ENCODE data around the gene DEFB116. TPM values are rescaled to one million over a fixed set of nuclear protein-coding genes. Genes with fewer than 3 reads are reported as not detected.
"Not testable (repeated sequence)": the region's sequence is repeated elsewhere in the genome, so short reads cannot be mapped to it uniquely, and the experiment has no call there.

The DEFB116 gene
- total RNA-seq, result not detected in 2 replicates

- intact Hi-C loops (cut with micrococcal nuclease), result no loop called here
- Mint-ChIP-seq H3K27ac (no peak within 1 kb of the TSS), H3K27me3 (ENCODE audit: insufficient read depth) (no peaks in the 10 kb centered on the region), H3K4me3 (no peak within 1 kb of the TSS), H3K4me1 (ENCODE audit: low read depth) (no peaks in the 10 kb centered on the region), H3K36me3 (ENCODE audit: low read depth) (no peaks in the 10 kb centered on the region), H3K9me3 (peaks cover 4% of the 10 kb centered on the region)
- DNase-seq (ENCODE audit: low spot score), result no peak
Measured at GRCh38 chr20:31308535-31309162, at the start of gene DEFB116. Gene DEFB116, minus strand, starts transcription at chr20:31308585. Its CDS starts 0 bp downstream, at chr20:31308585.

GRCh38 chr20:31355981-31356380 is 47.6 kb upstream of the DEFB116 start:
- H3K4me1 Mint-ChIP-seq (ENCODE audit: low read depth), result no peaks in the 10 kb centered on the region
- H3K9me3 Mint-ChIP-seq, result no peaks in the 10 kb centered on the region
- no peak overlapping the region for H3K4me3 Mint-ChIP-seq
- no peak for DNase-seq (ENCODE audit: low spot score)
- no peak overlapping the region for H3K27ac Mint-ChIP-seq
- intact Hi-C loops (cut with micrococcal nuclease), result no loop called here
- H3K27me3 Mint-ChIP-seq (ENCODE audit: insufficient read depth), result no peaks in the 10 kb centered on the region
- H3K36me3 Mint-ChIP-seq (ENCODE audit: low read depth), result no peaks in the 10 kb centered on the region

- DNase-seq (ENCODE audit: low spot score), result no peak
- Mint-ChIP-seq H3K27ac (no peak overlapping the region), H3K4me1 (ENCODE audit: low read depth) (no peaks in the 10 kb centered on the region), H3K36me3 (ENCODE audit: low read depth) (no peaks in the 10 kb centered on the region), H3K27me3 (ENCODE audit: insufficient read depth) (no peaks in the 10 kb centered on the region), H3K9me3 (no peaks in the 10 kb centered on the region), H3K4me3 (no peak overlapping the region)
- intact Hi-C loops (cut with micrococcal nuclease), result no loop called here
Measured at GRCh38 chr20:31341470-31341869, 33.1 kb upstream of the DEFB116 start.

GRCh38 chr20:31330893-31331292 is 22.5 kb upstream of the DEFB116 start:
- Mint-ChIP-seq H3K9me3 (peaks cover 11% of the 10 kb centered on the region), H3K4me1 (ENCODE audit: low read depth) (no peaks in the 10 kb centered on the region), H3K27ac (no peak overlapping the region), H3K4me3 (no peak overlapping the region), H3K27me3 (ENCODE audit: insufficient read depth) (no peaks in the 10 kb centered on the region), H3K36me3 (ENCODE audit: low read depth) (no peaks in the 10 kb centered on the region)
- intact Hi-C loops (cut with micrococcal nuclease), result no loop called here
- no peak for DNase-seq (ENCODE audit: low spot score)

GRCh38 chr20:31322504-31322903 is 14.1 kb upstream of the DEFB116 start:
- intact Hi-C loops (cut with micrococcal nuclease), result no loop called here
- no peak for DNase-seq (ENCODE audit: low spot score)

GRCh38 chr20:31284964-31285363 is 23.4 kb downstream of the DEFB116 start:
- H3K27me3 Mint-ChIP-seq (ENCODE audit: insufficient read depth); DNase-seq (ENCODE audit: low spot score); H3K4me3 Mint-ChIP-seq; H3K27ac Mint-ChIP-seq; H3K36me3 Mint-ChIP-seq (ENCODE audit: low read depth); H3K4me1 Mint-ChIP-seq (ENCODE audit: low read depth); intact Hi-C loops (cut with micrococcal nuclease): not testable (repeated sequence)
- H3K9me3 Mint-ChIP-seq, result peaks cover 48% of the 10 kb centered on the region

More at GRCh38 chr20:31322504-31322903, 14.1 kb upstream of the DEFB116 start:
- Mint-ChIP-seq H3K27me3 (ENCODE audit: insufficient read depth) (no peaks in the 10 kb centered on the region), H3K27ac (no peak overlapping the region), H3K4me1 (ENCODE audit: low read depth) (no peaks in the 10 kb centered on the region), H3K9me3 (peaks cover 11% of the 10 kb centered on the region), H3K4me3 (no peak overlapping the region), H3K36me3 (ENCODE audit: low read depth) (no peaks in the 10 kb centered on the region)

GRCh38 chr20:31278178-31278577 is 30.2 kb downstream of the DEFB116 start:
- Mint-ChIP-seq H3K36me3 (ENCODE audit: low read depth) (no peaks in the 10 kb centered on the region), H3K4me3 (no peak overlapping the region), H3K27me3 (ENCODE audit: insufficient read depth) (no peaks in the 10 kb centered on the region), H3K9me3 (peaks cover 50% of the 10 kb centered on the region), H3K4me1 (ENCODE audit: low read depth) (no peaks in the 10 kb centered on the region), H3K27ac (no peak overlapping the region)
- intact Hi-C loops (cut with micrococcal nuclease), result no loop called here
- DNase-seq (ENCODE audit: low spot score), result no peak

GRCh38 chr20:31274441-31274840 is 33.9 kb downstream of the DEFB116 start:
- intact Hi-C loops (cut with micrococcal nuclease), result no loop called here
- no peaks in the 10 kb centered on the region for H3K27me3 Mint-ChIP-seq (ENCODE audit: insufficient read depth)
- H3K27ac Mint-ChIP-seq, result no peak overlapping the region
- DNase-seq (ENCODE audit: low spot score), result no peak
- H3K9me3 Mint-ChIP-seq, result peaks cover 61% of the 10 kb centered on the region
- H3K4me3 Mint-ChIP-seq, result no peak overlapping the region
- H3K4me1 Mint-ChIP-seq (ENCODE audit: low read depth), result no peaks in the 10 kb centered on the region
- H3K36me3 Mint-ChIP-seq (ENCODE audit: low read depth), result no peaks in the 10 kb centered on the region

- H3K4me1 Mint-ChIP-seq (ENCODE audit: low read depth), result no peaks in the 10 kb centered on the region
- peaks cover 30% of the 10 kb centered on the region for H3K9me3 Mint-ChIP-seq
- no peak overlapping the region for H3K27ac Mint-ChIP-seq
- H3K27me3 Mint-ChIP-seq (ENCODE audit: insufficient read depth), result no peaks in the 10 kb centered on the region
- no peak for DNase-seq (ENCODE audit: low spot score)
- H3K4me3 Mint-ChIP-seq, result no peak overlapping the region
- intact Hi-C loops (cut with micrococcal nuclease), result no loop called here
- H3K36me3 Mint-ChIP-seq (ENCODE audit: low read depth), result no peaks in the 10 kb centered on the region
Measured at GRCh38 chr20:31260326-31260932, 48.0 kb downstream of the DEFB116 start.

- H3K4me3 Mint-ChIP-seq, result no peak within 1 kb of the TSS
- intact Hi-C loops (cut with micrococcal nuclease), result no loop called here
- no peaks in the 10 kb centered on the region for H3K4me1 Mint-ChIP-seq (ENCODE audit: low read depth)
- H3K27me3 Mint-ChIP-seq (ENCODE audit: insufficient read depth), result no peaks in the 10 kb centered on the region
- no peak within 1 kb of the TSS for H3K27ac Mint-ChIP-seq
- no peaks in the 10 kb centered on the region for H3K36me3 Mint-ChIP-seq (ENCODE audit: low read depth)
- H3K9me3 Mint-ChIP-seq, result peaks cover 32% of the 10 kb centered on the region
- DNase-seq (ENCODE audit: low spot score), result no peak
Measured at GRCh38 chr20:31257364-31257763, 51.0 kb downstream of the DEFB116 start, which contains the start of gene DEFB115. Gene DEFB115, plus strand, starts transcription at chr20:31257664. Its CDS starts 0 bp downstream, at chr20:31257664.

- Mint-ChIP-seq H3K27me3 (ENCODE audit: insufficient read depth) (no peaks in the 10 kb centered on the region), H3K9me3 (peaks cover 36% of the 10 kb centered on the region), H3K4me3 (no peak overlapping the region), H3K4me1 (ENCODE audit: low read depth) (no peaks in the 10 kb centered on the region), H3K36me3 (ENCODE audit: low read depth) (no peaks in the 10 kb centered on the region), H3K27ac (no peak overlapping the region)
- intact Hi-C loops (cut with micrococcal nuclease), result no loop called here
- DNase-seq (ENCODE audit: low spot score), result no peak
Measured at GRCh38 chr20:31256959-31257358, 51.4 kb downstream of the DEFB116 start.

Data from activated T-helper 1 cell treated with anti-CD3 and anti-CD28 coated beads, Interleukin-12 subunit alpha, Interleukin-12 subunit beta, Interleukin-2, Interleukin-4 antibody, amounts not matched to agents 30 ng/mL and 10 ng/mL and 1 ng/mL, durations not matched to agents 14 hours and 24 hours and 36 hours (primary cell).